Fibroblast of lung (primary cell): ENCODE results near the gene SLC12A6.
"Not testable (repeated sequence)": the region's sequence is repeated elsewhere in the genome, so short reads cannot be mapped to it uniquely, and the experiment has no call there.

Experiments used
- CTCF ChIP-seq, 2 donors: IDR thresholded peaks in 1 of 2; conservative IDR thresholded peaks in 1 of 2; 1 replicate in 1 of 2; 2 replicates in 1 of 2; pipeline ENCODE4 v1.5.1; 2011 to 2012; ENCODE audit warnings: low read length in 2 of 2, control low read depth in 1 of 2, inconsistent platforms in 1 of 2, low read depth in 1 of 2, mild to moderate bottlenecking in 1 of 2
- EZH2 ChIP-seq: IDR thresholded peaks from 2 replicates; pipeline ENCODE4 v1.5.1; 2012; ENCODE audit warnings: low read length, control low read depth, mild to moderate bottlenecking; ENCODE audit errors: missing control alignments

- not testable (repeated sequence) for TF ChIP-seq EZH2; CTCF (conservative IDR thresholded peaks at IDR 0.05 in 1 of 2, IDR thresholded peaks at IDR 0.05 in 1 of 2; ENCODE audit: low read depth in 1 of 2, low read length in 2 of 2)
Observed at GRCh38 chr15:34375541-34375940, 38.0 kb upstream of the SLC12A6 start.
